ENCODE measurements around the gene NEK1. TPM values are rescaled to one million over a fixed set of nuclear protein-coding genes. Genes with fewer than 3 reads are reported as not detected.
"Not testable (repeated sequence)": the region's sequence is repeated elsewhere in the genome, so short reads cannot be mapped to it uniquely, and the experiment has no call there.

Gene NEK1
- total and polyA plus RNA-seq, 2 of the 13 experiments (the other 11 are each of a cell fraction or from before 2014, with no cell fraction given), result 2.9 to 5.4 TPM

DNA sequence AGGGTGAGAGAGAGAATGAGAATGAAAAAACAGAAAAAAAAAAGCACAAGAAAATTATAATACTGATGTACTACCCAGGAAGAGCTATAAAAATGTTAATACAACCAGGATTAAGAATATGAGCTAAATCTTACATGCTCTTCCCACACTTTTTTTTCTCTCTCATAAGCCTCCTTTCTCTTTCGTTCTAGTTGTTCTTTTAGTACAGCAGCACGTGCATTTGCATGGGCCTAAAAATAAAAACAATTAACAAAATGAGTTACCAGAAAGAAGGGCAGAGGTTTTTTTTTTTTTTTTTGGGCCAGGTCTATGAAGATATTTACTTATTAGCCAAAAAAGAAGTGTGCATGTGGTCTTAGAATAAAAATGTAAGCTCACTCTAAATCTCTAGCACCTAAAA is 105.5 kb downstream of the NEK1 start:
- no peak overlapping the region for H3K4me3 ChIP-seq (replicated peaks in 1 of 3; ENCODE audit: insufficient read depth in 1 of 3, low read depth in 2 of 3, low read length in 3 of 3)
- ChIA-PET POLR2A (no interaction called here), CTCF (ENCODE audit: low intra/inter-chr PET ratio, low total read pairs) (no interaction called here)
- no peaks in the 10 kb centered on the region for H3K4me1 ChIP-seq (ENCODE audit: insufficient read depth, low read length)
- H4K20me1 ChIP-seq (ENCODE audit: insufficient read depth, low read length), result no peaks in the 10 kb centered on the region
- H3K36me3 ChIP-seq (replicated peaks in 1 of 2; ENCODE audit: control insufficient read depth in 1 of 2, insufficient read depth in 2 of 2, low read length in 2 of 2), result no peaks in the 10 kb centered on the region; a peak in 1 of 5 replicates
- no peaks in the 10 kb centered on the region for H3K27me3 ChIP-seq (ENCODE audit: control insufficient read depth in 1 of 2, insufficient read depth in 2 of 2, low read length in 2 of 2)
- 96% methylated on average over 2 of the region's 2 CpGs for WGBS (ENCODE audit: low lambda C conversion rate)
- no TSS peak for BruUV-seq (replicated peaks)
- DNase-seq (ENCODE audit: low spot score), result no peak
- no peak for ATAC-seq
- no peaks in the 10 kb centered on the region; the same call in 1 of the 2 replicates for H3K9me3 ChIP-seq (ENCODE audit: low read length)
- no peak overlapping the region for H2AFZ ChIP-seq (ENCODE audit: low read length)
- no peak for FAIRE-seq
- H3K27ac ChIP-seq (ENCODE audit: extremely low read length, insufficient read depth, low read length), result no peak overlapping the region
- no peak for TF ChIP-seq ZNF205 (CRISPR knock-in tag; IDR thresholded peaks at IDR 0.05)
- TF ChIP-seq MIXL1 (CRISPR knock-in tag; IDR thresholded peaks at IDR 0.05), result no peak
- TF ChIP-seq BRCA1 (CRISPR knock-in tag; IDR thresholded peaks at IDR 0.05), result no peak
- no peak for TF ChIP-seq TCF7 (IDR thresholded peaks at IDR 0.05; ENCODE audit: low read depth)
- no peak for TF ChIP-seq RNF2 (conservative IDR thresholded peaks at IDR 0.05; ENCODE audit: low read depth)
- no peak for TF ChIP-seq MEF2D (CRISPR knock-in tag; IDR thresholded peaks at IDR 0.05)
- no peak for TF ChIP-seq CCAR2 (optimal IDR thresholded peaks at IDR 0.05; ENCODE audit: low read depth, low read length)
- TF ChIP-seq ZNF564 (CRISPR knock-in tag; IDR thresholded peaks at IDR 0.05), result no peak
- no peak for TF ChIP-seq ELF3 (CRISPR knock-in tag; IDR thresholded peaks at IDR 0.05)
- TF ChIP-seq TSC22D2 (CRISPR knock-in tag; IDR thresholded peaks at IDR 0.05; ENCODE audit: borderline replicate concordance), result no peak
- TF ChIP-seq HNF1B (CRISPR knock-in tag; IDR thresholded peaks at IDR 0.05), result no peak
- TF ChIP-seq SIX1 (CRISPR knock-in tag; IDR thresholded peaks at IDR 0.05; ENCODE audit: borderline replicate concordance), result no peak
- TF ChIP-seq ZFP37 (CRISPR knock-in tag; IDR thresholded peaks at IDR 0.05; ENCODE audit: borderline replicate concordance), result no peak
- no peak for TF ChIP-seq PHB2 (IDR thresholded peaks at IDR 0.05; ENCODE audit: partially characterized antibody)
- TF ChIP-seq ZFP41 (CRISPR knock-in tag; IDR thresholded peaks at IDR 0.05; ENCODE audit: borderline replicate concordance), result no peak
- no peak for TF ChIP-seq PAF1 (CRISPR knock-in tag; IDR thresholded peaks at IDR 0.05)
- no peak for TF ChIP-seq ZKSCAN8 (CRISPR knock-in tag; IDR thresholded peaks at IDR 0.05; ENCODE audit: borderline replicate concordance)
- TF ChIP-seq HOXA3 (CRISPR knock-in tag; IDR thresholded peaks at IDR 0.05), result no peak
- TF ChIP-seq ZBTB49 (CRISPR knock-in tag; IDR thresholded peaks at IDR 0.05; ENCODE audit: borderline replicate concordance), result no peak
- TF ChIP-seq ZIK1 (CRISPR knock-in tag; IDR thresholded peaks at IDR 0.05; ENCODE audit: borderline replicate concordance, low read depth), result no peak
- no peaks in the 10 kb centered on the region for H3K79me2 ChIP-seq (ENCODE audit: insufficient read depth, low read length)
- in situ Hi-C loops (cut with HindIII; ENCODE audit: extremely low pct_ligation_motif_present, low pct_unique_long_range_greater_than_20kb), result no loop called here
- no peak overlapping the region for H3K4me2 ChIP-seq (ENCODE audit: low read depth, low read length)
- intact Hi-C loops (cut with micrococcal nuclease; ENCODE audit: unreplicated experiment), result no loop called here
- no peak overlapping the region for H3K9ac ChIP-seq (ENCODE audit: insufficient read depth, low read depth, low read length)

- H2AFZ ChIP-seq (ENCODE audit: low read length); H4K20me1 ChIP-seq (ENCODE audit: insufficient read depth, low read length); H3K27ac ChIP-seq (ENCODE audit: extremely low read length, insufficient read depth, low read length); H3K27me3 ChIP-seq (ENCODE audit: control insufficient read depth in 1 of 2, insufficient read depth in 2 of 2, low read length in 2 of 2); H3K36me3 ChIP-seq (replicated peaks in 1 of 2; ENCODE audit: control insufficient read depth in 1 of 2, insufficient read depth in 2 of 2, low read length in 2 of 2); BruUV-seq (replicated peaks); ATAC-seq; FAIRE-seq; DNase-seq (ENCODE audit: low spot score); H3K4me3 ChIP-seq (replicated peaks in 1 of 3; ENCODE audit: insufficient read depth in 1 of 3, low read depth in 2 of 3, low read length in 3 of 3); H3K9ac ChIP-seq (ENCODE audit: insufficient read depth, low read depth, low read length); POLR2A ChIA-PET; CTCF ChIA-PET (ENCODE audit: low intra/inter-chr PET ratio, low total read pairs); H3K4me2 ChIP-seq (ENCODE audit: low read depth, low read length); H3K9me3 ChIP-seq (ENCODE audit: low read length); intact Hi-C loops (cut with micrococcal nuclease; ENCODE audit: unreplicated experiment); H3K79me2 ChIP-seq (ENCODE audit: insufficient read depth, low read length); H3K4me1 ChIP-seq (ENCODE audit: insufficient read depth, low read length): not testable (repeated sequence)
- 96% methylated on average over 9 of the region's 11 CpGs for WGBS (ENCODE audit: low lambda C conversion rate)
- in situ Hi-C loops (cut with HindIII; ENCODE audit: extremely low pct_ligation_motif_present, low pct_unique_long_range_greater_than_20kb), result loop anchor here (25.0 kb wide), 1 partner anchor 1313 kb away; no protein-coding TSS in a partner anchor
Observed at GRCh38 chr4:169499907-169500306, 112.5 kb downstream of the NEK1 start.

Measured in HepG2 (cell line).